GM21447 (cell line): ENCODE data around the gene ARHGAP44.
A peak's percentile ranks its signal among the peaks of the same experiment; 100 is the strongest.

Experiments used
- ATAC-seq: cut with Tn5 transposase; IDR thresholded peaks from one replicate; pipeline ENCODE4 v1.9.1; 2021; ENCODE audit not compliant: unreplicated experiment

ARHGAP44 gene

GRCh38 chr17:12990926-12991325 is 201.6 kb downstream of the ARHGAP44 start:
- no peak for ATAC-seq

- ATAC-seq = no peak
Measured at GRCh38 chr17:12992676-12993075, 203.4 kb downstream of the ARHGAP44 start.

DNA sequence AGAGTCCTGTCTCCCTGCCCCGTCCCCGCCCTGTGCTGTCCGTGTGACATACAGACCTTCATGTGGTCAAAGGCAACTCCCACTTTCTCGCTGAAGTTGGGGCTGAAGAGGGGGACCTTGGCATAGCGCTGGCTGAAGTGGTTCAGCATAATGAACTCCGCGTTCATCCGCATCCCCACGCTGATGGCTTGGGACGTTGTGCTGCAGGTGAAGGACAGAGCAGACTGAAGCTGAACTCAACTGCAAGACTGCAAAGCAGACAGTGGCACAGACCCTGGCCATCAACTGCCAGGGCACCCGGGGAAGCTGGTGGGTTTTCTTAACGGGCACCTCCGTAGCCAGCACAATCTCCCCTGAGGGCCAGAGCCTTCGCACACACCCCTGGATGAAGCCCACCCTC is 204.3 kb downstream of the ARHGAP44 start:
- ATAC-seq = no peak

GRCh38 chr17:12994341-12995074 is 205.2 kb downstream of the ARHGAP44 start:
- ATAC-seq = no peak

- ATAC-seq = no peak
Measured at GRCh38 chr17:12995106-12995895, 206.0 kb downstream of the ARHGAP44 start.

DNA sequence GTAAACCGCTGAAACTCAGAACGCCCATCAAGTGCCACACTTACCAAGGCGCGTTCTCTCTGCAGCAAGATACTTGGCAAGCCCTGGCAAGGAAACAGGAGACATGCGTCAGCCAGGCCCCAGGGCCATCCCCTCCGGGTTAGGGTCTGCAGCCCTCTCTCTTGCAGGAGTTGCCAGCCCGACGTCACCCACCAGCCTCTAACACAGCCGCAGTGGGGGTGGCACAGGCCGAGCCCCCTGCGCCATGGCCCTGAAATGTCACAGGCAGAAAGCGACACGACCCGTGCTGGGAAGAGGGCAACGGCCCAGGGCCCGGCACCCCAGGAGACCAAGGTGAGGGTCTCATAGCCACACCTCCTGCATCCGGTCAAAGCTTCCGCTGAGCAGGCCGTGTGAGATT is 206.6 kb downstream of the ARHGAP44 start:
- no peak for ATAC-seq

GRCh38 chr17:12996357-12996756 is 207.1 kb downstream of the ARHGAP44 start:
- no peak for ATAC-seq

- no peak for ATAC-seq
Measured at GRCh38 chr17:12996941-12997340, 207.6 kb downstream of the ARHGAP44 start.

- ATAC-seq = no peak
Measured at GRCh38 chr17:12998461-12998860, 209.2 kb downstream of the ARHGAP44 start.

DNA sequence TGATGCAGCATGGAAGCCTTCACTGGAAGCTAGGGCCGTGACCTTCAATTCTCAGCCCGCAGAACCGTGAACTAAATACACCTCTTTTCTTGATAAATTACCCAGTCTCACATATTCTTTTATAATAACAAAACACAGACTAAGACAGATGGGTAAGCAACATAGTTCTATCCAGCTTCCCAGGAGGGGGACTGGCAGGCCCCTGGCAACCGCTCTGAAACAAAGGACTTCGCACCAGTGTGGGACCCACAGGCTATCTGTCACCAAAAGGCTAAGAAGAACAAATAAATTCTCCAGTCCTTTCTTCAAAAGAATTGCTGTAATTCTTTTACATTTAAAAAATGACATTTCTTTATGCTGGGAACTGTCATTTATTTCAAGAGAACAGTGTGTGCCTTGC is 209.6 kb downstream of the ARHGAP44 start:
- ATAC-seq = no peak

- no peak for ATAC-seq
Measured at GRCh38 chr17:13000561-13000960, 211.3 kb downstream of the ARHGAP44 start.

DNA sequence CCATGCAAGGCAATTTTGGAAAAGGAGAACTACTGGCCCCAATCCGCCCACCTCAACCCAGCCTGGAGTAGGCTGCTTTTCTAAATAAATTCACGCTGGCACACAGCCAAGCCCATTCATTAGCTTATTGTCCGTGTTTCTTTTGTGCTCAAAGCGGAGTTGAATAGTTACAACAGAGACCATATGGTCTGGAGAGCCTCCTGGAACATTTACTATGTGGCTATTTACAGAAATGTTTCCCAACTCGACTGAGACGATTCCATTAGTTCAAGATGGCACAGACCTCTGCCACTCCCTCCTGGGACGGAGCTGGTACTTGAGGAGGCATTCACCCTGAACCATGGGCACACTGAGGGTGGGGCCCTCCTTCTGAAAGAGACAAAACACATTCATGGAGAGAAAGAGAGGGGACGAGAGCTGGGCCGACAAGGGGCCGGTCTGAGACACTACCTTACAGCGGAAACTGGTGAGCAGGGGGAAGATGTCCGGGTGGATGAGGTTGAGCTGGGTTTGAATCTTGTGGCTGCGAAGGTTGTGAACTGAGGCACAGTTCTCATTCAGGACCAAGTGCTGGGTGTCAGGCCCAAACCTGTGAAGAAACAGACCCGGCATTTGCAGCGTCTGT is 212.8 kb downstream of the ARHGAP44 start:
- ATAC-seq = no peak

DNA sequence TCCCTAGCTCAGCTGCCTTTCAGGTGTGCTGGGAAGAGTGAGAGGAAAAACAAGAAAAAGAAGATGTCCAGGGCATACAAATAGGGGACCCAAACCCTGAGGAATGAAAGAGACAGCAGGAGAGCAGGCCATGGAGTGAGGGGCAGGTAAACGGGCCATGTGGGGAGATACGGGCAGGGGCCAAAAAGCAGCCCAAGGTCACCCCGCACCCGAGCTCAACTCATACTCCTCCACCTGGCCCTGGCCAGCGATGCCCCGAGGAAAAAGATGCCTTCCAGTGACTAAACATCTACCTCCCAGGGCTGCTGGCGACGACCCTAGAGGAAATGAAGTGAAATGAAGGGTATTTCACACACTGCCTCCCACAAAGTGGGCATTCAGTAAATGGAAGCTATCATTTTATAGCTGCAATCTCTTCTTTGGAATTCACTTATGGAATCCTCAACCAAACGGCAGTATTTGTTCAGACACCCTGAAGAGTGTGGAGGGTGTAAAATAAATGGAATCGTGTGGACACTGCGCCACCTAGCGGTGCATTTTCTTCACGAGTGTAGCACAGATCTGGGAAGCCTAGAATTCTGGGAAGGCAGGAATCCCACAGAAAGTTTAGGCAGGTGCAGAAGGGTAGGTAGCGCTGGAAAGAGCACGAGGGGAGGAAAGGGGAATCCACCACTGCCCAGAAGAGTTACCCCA is 213.6 kb downstream of the ARHGAP44 start:
- no peak for ATAC-seq

- ATAC-seq = no peak
Measured at GRCh38 chr17:13003454-13003851, 214.2 kb downstream of the ARHGAP44 start.

- ATAC-seq = no peak
Measured at GRCh38 chr17:13003927-13004326, 214.6 kb downstream of the ARHGAP44 start.

DNA sequence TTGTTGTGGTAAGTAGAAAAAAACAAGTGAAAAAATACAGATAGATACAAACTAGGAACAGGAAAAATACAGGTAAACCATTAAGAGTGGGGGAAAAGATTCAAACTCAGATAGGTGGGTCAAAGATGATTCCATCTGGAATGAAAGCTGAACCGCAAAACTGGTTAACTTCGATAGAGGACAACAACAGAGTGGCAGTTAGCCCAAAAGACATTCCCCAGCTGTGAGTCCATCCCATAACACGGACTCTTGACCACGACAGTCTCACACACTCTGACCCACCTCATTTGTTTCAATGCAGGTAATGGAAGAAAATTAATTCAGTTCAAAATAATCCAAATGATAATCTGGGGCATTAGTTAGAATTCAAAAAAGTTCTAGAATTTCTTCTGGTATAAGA is 215.0 kb downstream of the ARHGAP44 start:
- no peak for ATAC-seq

GRCh38 chr17:13005530-13005929 is 216.2 kb downstream of the ARHGAP44 start:
- ATAC-seq = no peak

GRCh38 chr17:13008461-13008860 is 219.2 kb downstream of the ARHGAP44 start:
- no peak for ATAC-seq

DNA sequence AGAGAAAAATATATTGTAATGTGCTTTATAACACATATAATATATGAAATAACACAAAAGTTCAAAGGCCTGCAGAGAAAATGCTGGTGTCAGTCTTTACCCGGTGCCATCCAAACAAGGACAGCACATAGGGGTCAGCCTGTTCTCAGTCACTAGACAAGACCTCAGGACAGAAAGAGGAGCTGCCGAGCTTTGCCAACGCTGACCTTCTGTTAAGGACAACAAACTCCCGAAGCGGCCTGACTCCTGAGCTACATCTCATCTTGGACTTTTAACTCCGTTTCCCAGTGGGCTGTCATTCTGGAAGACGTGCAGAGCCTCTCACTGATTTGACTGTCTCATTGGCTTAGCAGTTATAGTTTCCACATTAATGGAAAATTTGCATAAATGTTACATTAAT is 221.7 kb downstream of the ARHGAP44 start:
- no peak for ATAC-seq

- no peak for ATAC-seq
Measured at GRCh38 chr17:13014801-13015200, 225.5 kb downstream of the ARHGAP44 start.

DNA sequence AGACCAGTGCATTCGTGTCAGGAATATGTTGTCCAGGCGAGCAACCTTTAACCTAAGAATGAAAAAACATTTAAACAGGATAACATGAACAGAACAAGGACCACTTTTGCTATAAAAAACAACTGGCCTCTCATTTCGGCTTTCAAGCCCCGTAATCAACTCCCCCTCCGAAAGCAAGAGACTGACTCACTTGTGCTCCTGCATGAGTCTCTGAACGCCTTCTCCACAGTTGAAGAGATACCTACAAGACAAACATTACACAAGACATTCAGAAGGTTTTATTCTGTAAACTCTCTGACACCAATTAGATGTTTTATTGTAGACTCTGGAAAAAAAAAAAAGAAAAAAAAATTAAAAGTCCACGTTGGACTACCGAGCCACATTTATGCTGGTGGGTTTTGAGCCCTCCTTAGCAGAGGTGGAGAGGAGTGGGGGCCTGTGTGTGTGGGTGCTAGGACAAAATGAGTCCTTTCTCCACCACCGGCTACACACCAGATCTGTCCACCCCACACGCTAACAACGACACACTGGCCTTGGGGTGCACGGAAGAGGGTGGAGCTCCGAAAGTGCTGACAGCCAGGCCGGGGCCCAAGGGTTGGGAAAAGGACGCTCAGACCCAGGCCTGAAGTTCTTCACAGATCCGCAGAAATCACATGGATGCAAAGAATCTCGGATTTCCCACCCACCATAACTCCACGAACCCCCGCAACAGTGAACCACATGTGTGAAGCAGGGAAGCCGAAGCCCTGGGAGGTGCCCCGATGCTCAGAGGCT is 227.8 kb downstream of the ARHGAP44 start:
- ATAC-seq = peak; percentile 14
